Fibroblast of the aortic adventitia (primary cell): Measurements from ENCODE around the gene CHST9. TPM values are rescaled to one million over a fixed set of nuclear protein-coding genes. Genes with fewer than 3 reads are reported as not detected.
"Not testable (repeated sequence)": the region's sequence is repeated elsewhere in the genome, so short reads cannot be mapped to it uniquely, and the experiment has no call there.

Experiments
- DNase-seq: peaks from one replicate; pipeline ENCODE4 v3.0.0-alpha.2; 2010; ENCODE audit warnings: low read depth
- H3K4me3 ChIP-seq: 2 replicates; pipeline ENCODE4 v1.5.1; 2011; ENCODE audit warnings: low read depth, mild to moderate bottlenecking, control low read depth, low read length, moderate library complexity
- CTCF ChIP-seq: IDR thresholded peaks from 2 replicates; pipeline ENCODE4 v1.5.1; 2011; ENCODE audit warnings: mild to moderate bottlenecking, low read length, control low read depth, inconsistent platforms; ENCODE audit not compliant: insufficient read depth
- total RNA-seq: library from RNA; depleted of rRNA; stranded (reverse); fragments of >200 nt; gene quantifications from 2 replicates; pipeline ENCODE4 v1.2.3, GENCODE V29; 2012; ENCODE audit warnings: low replicate concordance

CHST9 gene
- total RNA-seq, 1 donor: not detected

GRCh38 chr18:26948703-26949102 is 236.4 kb downstream of the CHST9 start:
- DNase-seq: no peak
- H3K4me3 ChIP-seq: no peak overlapping the region
- no peak for TF ChIP-seq CTCF

- DNase-seq: no peak
- TF ChIP-seq CTCF: no peak
- no peak overlapping the region for H3K4me3 ChIP-seq
These were observed 241.2 kb downstream of the CHST9 start for GRCh38 chr18:26943906-26944305.

- H3K4me3 ChIP-seq: no peak overlapping the region
- TF ChIP-seq CTCF: no peak
- DNase-seq: no peak
These were observed 243.5 kb downstream of the CHST9 start for GRCh38 chr18:26941584-26941983.

- H3K4me3 ChIP-seq: no peak overlapping the region
- no peak for TF ChIP-seq CTCF
These were observed 244.2 kb downstream of the CHST9 start for GRCh38 chr18:26940744-26941398.

GRCh38 chr18:26931659-26932058 is 253.4 kb downstream of the CHST9 start:
- DNase-seq: no peak
- no peak for TF ChIP-seq CTCF
- H3K4me3 ChIP-seq: no peak overlapping the region

More at GRCh38 chr18:26940744-26941398, 244.2 kb downstream of the CHST9 start:
- DNase-seq: no peak

- no peak for DNase-seq
- no peak overlapping the region for H3K4me3 ChIP-seq
- no peak for TF ChIP-seq CTCF
These were observed 254.5 kb downstream of the CHST9 start for GRCh38 chr18:26930630-26931029.

- H3K4me3 ChIP-seq: no peak overlapping the region
- TF ChIP-seq CTCF: no peak
- DNase-seq: no peak
These were observed 256.3 kb downstream of the CHST9 start for GRCh38 chr18:26928670-26929313.

- not testable (repeated sequence) for H3K4me3 ChIP-seq, DNase-seq
These were observed 257.3 kb downstream of the CHST9 start for GRCh38 chr18:26927822-26928221.
